ENCODE results near the gene SIL1. TPM values are rescaled to one million over a fixed set of nuclear protein-coding genes. Genes with fewer than 3 reads are reported as not detected.

The SIL1 gene
- polyA plus RNA-seq, 3 donors, result 25.4 to 35.1 (median 27.9) TPM

DNA sequence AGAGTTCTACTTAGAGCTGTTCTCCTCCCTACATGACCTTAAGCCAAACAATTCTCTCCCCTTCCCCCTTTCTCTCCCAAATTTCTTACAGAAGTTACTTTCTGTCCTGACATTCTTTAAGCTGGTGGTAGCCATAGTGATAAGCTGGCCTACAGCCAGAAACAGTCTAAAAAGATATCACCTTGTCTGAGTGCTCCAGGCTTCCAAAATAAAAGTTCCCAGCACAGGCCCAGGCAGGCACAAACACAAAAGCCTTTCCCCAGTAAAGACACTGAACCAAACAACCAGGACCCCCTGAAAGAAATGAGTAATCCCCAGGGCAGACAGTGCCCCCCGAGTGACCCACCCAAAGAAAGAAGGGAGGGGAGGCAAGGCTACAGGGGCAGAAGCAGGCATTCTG, 19.2 kb downstream of the SIL1 start:
- H3K27me3 Mint-ChIP-seq (ENCODE audit: low read depth in 3 of 3), result peaks cover 0 to 2% (median 0%) of the 10 kb centered on the region in 3 donors
- no peak overlapping the region for H3K4me3 Mint-ChIP-seq
- peaks cover 55% of the 10 kb centered on the region for H3K4me1 Mint-ChIP-seq
- H3K9me3 Mint-ChIP-seq, result peaks cover 0 to 3% (median 0%) of the 10 kb centered on the region in 7 donors
- H3K27ac ChIP-seq (ENCODE audit: low read depth in 1 of 2, low read length in 2 of 2), result peak overlapping the region in 1 of 2 donors; percentile 87
- no peak overlapping the region for H3K9ac ChIP-seq (ENCODE audit: insufficient read depth, low read length, poor library complexity, severe bottlenecking)
- WGBS (ENCODE audit: insufficient coverage), result no CpG with 5 or more reads among the region's 1 CpG
- H3K4me2 ChIP-seq (replicated peaks; ENCODE audit: extremely low read depth, low read length, poor library complexity, severe bottlenecking), result no peak overlapping the region
- no peak for DNase-seq
- H3K79me2 ChIP-seq (ENCODE audit: insufficient read depth, low read length), result peaks cover 49% of the 10 kb centered on the region
- no peak overlapping the region for H2AFZ ChIP-seq (ENCODE audit: insufficient read depth, low read depth, low read length, poor library complexity, severe bottlenecking)
- H3K27me3 ChIP-seq (ENCODE audit: control insufficient read depth in 2 of 2, insufficient read depth in 2 of 2, low read length in 2 of 2), result no peaks in the 10 kb centered on the region
- peaks cover 5 to 6% of the 10 kb centered on the region in 2 donors for H3K36me3 Mint-ChIP-seq
- H3K4me3 ChIP-seq (replicated peaks in 1 of 3; ENCODE audit: low read depth in 2 of 3, low read length in 3 of 3), result no peak overlapping the region
- intact Hi-C loops (cut with micrococcal nuclease), result no loop called here
- H4K20me1 ChIP-seq (ENCODE audit: insufficient read depth, low read length), result peaks cover 16% of the 10 kb centered on the region
- no peaks in the 10 kb centered on the region for H3K9me3 ChIP-seq (replicated peaks in 1 of 2; ENCODE audit: control insufficient read depth in 1 of 2, insufficient read depth in 1 of 2, low read length in 2 of 2)
- H3K36me3 ChIP-seq (replicated peaks in 1 of 2; ENCODE audit: control insufficient read depth in 1 of 2, insufficient read depth in 2 of 2, low read length in 2 of 2), result no peaks in the 10 kb centered on the region
- peaks cover 48 to 51% of the 10 kb centered on the region in 2 donors for H3K4me1 ChIP-seq (ENCODE audit: control insufficient read depth in 1 of 2, insufficient read depth in 2 of 2, low read length in 2 of 2)
- peak overlapping the region in 6 of 7 donors; percentile 34 to 92 (median 91) for H3K27ac Mint-ChIP-seq
- TF ChIP-seq, protein P1, sequence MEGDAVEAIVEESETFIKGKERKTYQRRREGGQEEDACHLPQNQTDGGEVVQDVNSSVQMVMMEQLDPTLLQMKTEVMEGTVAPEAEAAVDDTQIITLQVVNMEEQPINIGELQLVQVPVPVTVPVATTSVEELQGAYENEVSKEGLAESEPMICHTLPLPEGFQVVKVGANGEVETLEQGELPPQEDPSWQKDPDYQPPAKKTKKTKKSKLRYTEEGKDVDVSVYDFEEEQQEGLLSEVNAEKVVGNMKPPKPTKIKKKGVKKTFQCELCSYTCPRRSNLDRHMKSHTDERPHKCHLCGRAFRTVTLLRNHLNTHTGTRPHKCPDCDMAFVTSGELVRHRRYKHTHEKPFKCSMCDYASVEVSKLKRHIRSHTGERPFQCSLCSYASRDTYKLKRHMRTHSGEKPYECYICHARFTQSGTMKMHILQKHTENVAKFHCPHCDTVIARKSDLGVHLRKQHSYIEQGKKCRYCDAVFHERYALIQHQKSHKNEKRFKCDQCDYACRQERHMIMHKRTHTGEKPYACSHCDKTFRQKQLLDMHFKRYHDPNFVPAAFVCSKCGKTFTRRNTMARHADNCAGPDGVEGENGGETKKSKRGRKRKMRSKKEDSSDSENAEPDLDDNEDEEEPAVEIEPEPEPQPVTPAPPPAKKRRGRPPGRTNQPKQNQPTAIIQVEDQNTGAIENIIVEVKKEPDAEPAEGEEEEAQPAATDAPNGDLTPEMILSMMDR (IDR thresholded peaks at IDR 0.05), result no peak

DNA sequence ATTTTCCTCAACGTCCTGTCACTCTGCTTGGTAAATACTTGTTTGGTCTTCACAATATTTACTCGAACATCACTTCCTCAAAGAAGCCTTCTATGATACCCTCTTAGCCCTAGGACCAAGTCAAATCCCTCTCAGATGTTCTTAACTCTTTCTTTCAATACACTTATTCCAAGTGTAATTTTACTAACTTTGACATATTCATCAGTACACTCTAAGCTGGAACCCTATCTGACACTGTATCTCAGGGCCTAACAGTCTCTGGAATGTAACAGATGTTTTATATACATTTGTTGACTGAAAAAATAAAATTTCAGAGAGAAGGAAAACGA, 19.6 kb downstream of the SIL1 start:
- H3K4me1 ChIP-seq (ENCODE audit: control insufficient read depth in 1 of 2, insufficient read depth in 2 of 2, low read length in 2 of 2), result peaks cover 49 to 54% of the 10 kb centered on the region in 2 donors
- peaks cover 47% of the 10 kb centered on the region for H3K79me2 ChIP-seq (ENCODE audit: insufficient read depth, low read length)
- H3K27me3 ChIP-seq (ENCODE audit: control insufficient read depth in 2 of 2, insufficient read depth in 2 of 2, low read length in 2 of 2), result no peaks in the 10 kb centered on the region
- Mint-ChIP-seq H3K27me3 (ENCODE audit: low read depth in 3 of 3) (peaks cover 0 to 2% (median 0%) of the 10 kb centered on the region in 3 donors), H3K9me3 (peaks cover 0 to 3% (median 0%) of the 10 kb centered on the region in 7 donors), H3K27ac (peak overlapping the region; percentile 73 to 95 (median 92)), H3K4me3 (peak overlapping the region in 1 of 2 donors; percentile 57), H3K36me3 (peaks cover 5 to 6% of the 10 kb centered on the region in 2 donors), H3K4me1 (peaks cover 57% of the 10 kb centered on the region)
- H4K20me1 ChIP-seq (ENCODE audit: insufficient read depth, low read length), result peaks cover 16% of the 10 kb centered on the region
- no peak for DNase-seq
- intact Hi-C loops (cut with micrococcal nuclease), result no loop called here
- no peak overlapping the region for H2AFZ ChIP-seq (ENCODE audit: insufficient read depth, low read depth, low read length, poor library complexity, severe bottlenecking)
- no peaks in the 10 kb centered on the region for H3K36me3 ChIP-seq (replicated peaks in 1 of 2; ENCODE audit: control insufficient read depth in 1 of 2, insufficient read depth in 2 of 2, low read length in 2 of 2)
- no peaks in the 10 kb centered on the region for H3K9me3 ChIP-seq (replicated peaks in 1 of 2; ENCODE audit: control insufficient read depth in 1 of 2, insufficient read depth in 1 of 2, low read length in 2 of 2)
- peak overlapping the region; percentile 22 for H3K4me2 ChIP-seq (replicated peaks; ENCODE audit: extremely low read depth, low read length, poor library complexity, severe bottlenecking)
- H3K9ac ChIP-seq (ENCODE audit: insufficient read depth, low read length, poor library complexity, severe bottlenecking), result no peak overlapping the region
- TF ChIP-seq, protein P1 (IDR thresholded peaks at IDR 0.05), result no peak
- H3K27ac ChIP-seq (ENCODE audit: low read depth in 1 of 2, low read length in 2 of 2), result peak overlapping the region; percentile 60 to 87
- 10% methylated on average over 2 of the region's 3 CpGs for WGBS (ENCODE audit: insufficient coverage)
- no peak overlapping the region for H3K4me3 ChIP-seq (replicated peaks in 1 of 3; ENCODE audit: low read depth in 2 of 3, low read length in 3 of 3)

Measured in CD14-positive monocyte (primary cell).